ENCODE measurements around the gene EVPL. TPM values are rescaled to one million over a fixed set of nuclear protein-coding genes. Genes with fewer than 3 reads are reported as not detected.

EVPL gene
- total RNA-seq, 1 experiment from 2014 or later, result 58.0 TPM

- peaks cover 60 to 74% of the 10 kb centered on the region in 2 experiments for H3K36me3 ChIP-seq (ENCODE audit: control insufficient read depth in 1 of 2, insufficient read depth in 2 of 2, low read length in 2 of 2)
- RAD21 ChIA-PET (ENCODE audit: low non-redundant PET in 1 of 2, low total read pairs in 2 of 2, uncharacterized antibody in 2 of 2, unreplicated experiment in 2 of 2), result no interaction called here
Observed at GRCh38 chr17:76065775-76066174, 38.7 kb upstream of the EVPL start.

More at GRCh38 chr17:76065775-76066174, 38.7 kb upstream of the EVPL start:
- no peak overlapping the region for H3K9ac ChIP-seq (ENCODE audit: low read length)
- ChIA-PET POLR2A (no interaction called here), CTCF (interaction anchor here (1.3 kb wide), 1 partner anchor 214 kb away, joined by 3 read pairs; no protein-coding TSS in a partner anchor)
- H3K79me2 ChIP-seq (ENCODE audit: insufficient read depth, low read length), result peaks cover 63% of the 10 kb centered on the region
- DNase-seq (ENCODE audit: low read depth, low spot score), result no peak
- no peaks in the 10 kb centered on the region for H3K27me3 ChIP-seq (ENCODE audit: insufficient read depth, low read length)
- H3K9me2 ChIP-seq (ENCODE audit: insufficient read depth), result no peaks in the 10 kb centered on the region
- intact Hi-C loops (cut with micrococcal nuclease), result no loop called here
- H3K4me2 ChIP-seq (ENCODE audit: low read length), result no peak overlapping the region
- no peak overlapping the region for H3K4me3 ChIP-seq (replicated peaks in 1 of 2; ENCODE audit: low read depth in 1 of 2, low read length in 2 of 2)
- no peaks in the 10 kb centered on the region; the same call in 1 of the 2 replicates for H4K20me1 ChIP-seq (ENCODE audit: insufficient read depth)
- peaks cover 2 to 6% of the 10 kb centered on the region in 2 experiments; a peak in 3 of 4 replicates for H3K4me1 ChIP-seq (ENCODE audit: control insufficient read depth in 1 of 2, insufficient read depth in 2 of 2, low read length in 2 of 2)
- TF ChIP-seq REST (IDR thresholded peaks at IDR 0.05; ENCODE audit: low read depth), result no peak
- TF ChIP-seq MAX (IDR thresholded peaks at IDR 0.05), result no peak
- no peak for TF ChIP-seq ATF3 (IDR thresholded peaks at IDR 0.05)
- no peak for TF ChIP-seq ZBTB33 (IDR thresholded peaks at IDR 0.05; ENCODE audit: extremely low read depth, insufficient replicate concordance, low read length)
- TF ChIP-seq YY1 (IDR thresholded peaks at IDR 0.05; ENCODE audit: extremely low read depth, insufficient replicate concordance, low read depth, low read length), result no peak
- TF ChIP-seq ZNF274 (IDR thresholded peaks at IDR 0.05; ENCODE audit: low read depth, low read length), result no peak
- no peak for TF ChIP-seq EZH2 (IDR thresholded peaks at IDR 0.05)
- TF ChIP-seq CEBPB (IDR thresholded peaks at IDR 0.05; ENCODE audit: low read depth), result no peak
- TF ChIP-seq SIN3A (IDR thresholded peaks at IDR 0.05; ENCODE audit: low read depth), result no peak
- TF ChIP-seq SP1 (IDR thresholded peaks at IDR 0.05; ENCODE audit: low read depth), result no peak
- TF ChIP-seq POLR2AphosphoS5 (IDR thresholded peaks at IDR 0.05; ENCODE audit: low read depth, low read length), result no peak
- TF ChIP-seq JUND (IDR thresholded peaks at IDR 0.05), result no peak
- TF ChIP-seq EZH2phosphoT487 (IDR thresholded peaks at IDR 0.05; ENCODE audit: borderline replicate concordance), result no peak
- TF ChIP-seq RAD21 (IDR thresholded peaks at IDR 0.05; ENCODE audit: low read depth), result no peak
- TF ChIP-seq EGR1 (IDR thresholded peaks at IDR 0.05; ENCODE audit: low read depth), result no peak
- no peak for TF ChIP-seq ELF1 (IDR thresholded peaks at IDR 0.05; ENCODE audit: borderline replicate concordance, low read depth)
- TF ChIP-seq CTCF (IDR thresholded peaks at IDR 0.05 in 2 of 3, conservative IDR thresholded peaks at IDR 0.05 in 1 of 3; ENCODE audit: borderline replicate concordance in 1 of 3, insufficient read depth in 1 of 3, low read depth in 2 of 3, low read length in 2 of 3), result no peak
- no peak for TF ChIP-seq POLR2A (IDR thresholded peaks at IDR 0.05; ENCODE audit: borderline replicate concordance, extremely low read depth, insufficient read depth, insufficient read length)
- no peak for ATAC-seq
- BruUV-seq (replicated peaks), result no TSS peak
- no peaks in the 10 kb centered on the region for H3K9me3 ChIP-seq (ENCODE audit: control insufficient read depth in 1 of 2, insufficient read depth in 1 of 2, low read depth in 1 of 2, low read length in 2 of 2)
- no peak overlapping the region for H2AFZ ChIP-seq (ENCODE audit: low read depth, low read length, poor library complexity, severe bottlenecking)
- no peak overlapping the region for H3K27ac ChIP-seq (ENCODE audit: low read depth, low read length)
